Astrocyte (in vitro differentiated cells and primary cell): ENCODE data around the gene CPNE2. TPM values are rescaled to one million over a fixed set of nuclear protein-coding genes. Genes with fewer than 3 reads are reported as not detected.

Source experiments
- DNase-seq: peaks from one replicate; pipeline ENCODE4 v3.0.0-alpha.2; 2010; ENCODE audit warnings: low read depth
- FAIRE-seq: peaks from 2 replicates; lab custom pipeline; 2011; peaks lifted over from hg19 to GRCh38; lab: Jason Lieb, UNC
- H2AFZ ChIP-seq: 2 replicates; pipeline ENCODE4 v1.6.0; 2012; ENCODE audit warnings: low read depth, low read length, inconsistent platforms
- H3K27ac ChIP-seq: 2 replicates; pipeline ENCODE4 v1.5.1; 2011; ENCODE audit warnings: low read depth, low read length, inconsistent platforms
- H3K27me3 ChIP-seq: 2 replicates; pipeline ENCODE4 v1.6.0; 2011; ENCODE audit warnings: low read length, inconsistent platforms; ENCODE audit not compliant: insufficient read depth
- H3K36me3 ChIP-seq: 2 replicates; pipeline ENCODE4 v1.5.1; 2011; ENCODE audit warnings: low read length, inconsistent platforms; ENCODE audit not compliant: insufficient read depth
- H3K4me1 ChIP-seq: 2 replicates; pipeline ENCODE4 v1.5.1; 2011; ENCODE audit warnings: low read length, inconsistent platforms; ENCODE audit not compliant: insufficient read depth
- H3K4me2 ChIP-seq: 2 replicates; pipeline ENCODE4 v1.6.0; 2012; ENCODE audit warnings: low read length, inconsistent platforms
- H3K4me3 ChIP-seq: 2 replicates; pipeline ENCODE4 v1.5.1; 2011; ENCODE audit warnings: low read depth, mild to moderate bottlenecking, low read length, inconsistent platforms; ENCODE audit not compliant: insufficient read depth
- H3K79me2 ChIP-seq: 2 replicates; pipeline ENCODE4 v1.6.0; 2012; ENCODE audit warnings: mild to moderate bottlenecking, low read length, inconsistent platforms; ENCODE audit not compliant: insufficient read depth
- H3K9ac ChIP-seq: 2 replicates; pipeline ENCODE4 v1.6.0; 2012; ENCODE audit warnings: mild to moderate bottlenecking, low read length, inconsistent platforms
- H3K9me3 ChIP-seq: 2 replicates; pipeline ENCODE4 v1.5.1; 2012; ENCODE audit warnings: low read depth, mild to moderate bottlenecking, low read length, inconsistent platforms; ENCODE audit not compliant: insufficient read depth
- H4K20me1 ChIP-seq: 2 replicates; pipeline ENCODE4 v1.6.0; 2012; ENCODE audit warnings: low read length, inconsistent platforms; ENCODE audit not compliant: insufficient read depth
- H3K27ac Mint-ChIP-seq: one replicate; pipeline ENCODE4 v1.8.0; 2021; ENCODE audit warnings: mild to moderate bottlenecking, mixed read lengths; ENCODE audit not compliant: unreplicated experiment
- H3K27me3 Mint-ChIP-seq: one replicate; pipeline ENCODE4 v1.8.0; 2021; ENCODE audit warnings: low read depth, mixed read lengths; ENCODE audit not compliant: unreplicated experiment
- H3K36me3 Mint-ChIP-seq: one replicate; pipeline ENCODE4 v1.8.0; 2021; ENCODE audit warnings: low read depth, mixed read lengths; ENCODE audit not compliant: unreplicated experiment
- H3K4me1 Mint-ChIP-seq: one replicate; pipeline ENCODE4 v1.8.0; 2021; ENCODE audit warnings: low read depth, mixed read lengths; ENCODE audit not compliant: unreplicated experiment
- H3K4me3 Mint-ChIP-seq: one replicate; pipeline ENCODE4 v1.8.0; 2021; ENCODE audit warnings: mild to moderate bottlenecking, moderate library complexity, mixed read lengths; ENCODE audit not compliant: unreplicated experiment
- H3K9me3 Mint-ChIP-seq: one replicate; pipeline ENCODE4 v1.8.0; 2021; ENCODE audit warnings: mild to moderate bottlenecking, mixed read lengths; ENCODE audit not compliant: unreplicated experiment
- EZH2 ChIP-seq: IDR thresholded peaks from 2 replicates; pipeline ENCODE4 v1.6.1; 2012; ENCODE audit warnings: mild to moderate bottlenecking, low read length, inconsistent platforms; ENCODE audit not compliant: insufficient read depth
- total RNA-seq: library from RNA; stranded (reverse); gene quantifications from 2 replicates; pipeline ENCODE4 v1.2.1, GENCODE V29; 2021
- TF ChIP-seq, protein P1 (sequence below): IDR thresholded peaks from 2 replicates; pipeline ENCODE4 v1.5.1; 2011; ENCODE audit warnings: low read depth, mild to moderate bottlenecking, inconsistent platforms, low read length, moderate library complexity; ENCODE audit not compliant: insufficient read depth

CPNE2 gene
- total RNA-seq, 1 donor from 2014 or later: 19.3 TPM

- Mint-ChIP-seq H3K4me1 (peaks cover 10% of the 10 kb centered on the region), H3K9me3 (no peaks in the 10 kb centered on the region), H3K27me3 (no peaks in the 10 kb centered on the region), H3K4me3 (no peak overlapping the region), H3K27ac (no peak overlapping the region), H3K36me3 (no peaks in the 10 kb centered on the region)
- Histone ChIP-seq H3K4me2 (no peak overlapping the region), H3K4me1 (peaks cover 19% of the 10 kb centered on the region), H3K4me3 (no peak overlapping the region), H3K36me3 (no peaks in the 10 kb centered on the region), H3K9me3 (no peaks in the 10 kb centered on the region), H3K27me3 (no peaks in the 10 kb centered on the region), H4K20me1 (peaks cover 35% of the 10 kb centered on the region), H3K79me2 (peaks cover 6% of the 10 kb centered on the region), H2AFZ (no peak overlapping the region), H3K9ac (no peak overlapping the region), H3K27ac (no peak overlapping the region)
- no peak for TF ChIP-seq EZH2
- FAIRE-seq: no peak
- DNase-seq: no peak
Measured at GRCh38 chr16:57110937-57111336, 18.6 kb downstream of the CPNE2 start.

GRCh38 chr16:57111420-57111819 is 19.0 kb downstream of the CPNE2 start:
- H4K20me1 ChIP-seq: peaks cover 31% of the 10 kb centered on the region
- H3K27me3 Mint-ChIP-seq: no peaks in the 10 kb centered on the region
- DNase-seq (no peak), FAIRE-seq (no peak)
- H3K27ac ChIP-seq: no peak overlapping the region
- no peaks in the 10 kb centered on the region for H3K9me3 ChIP-seq
- H3K4me2 ChIP-seq: no peak overlapping the region
- H3K9ac ChIP-seq: no peak overlapping the region
- H3K27me3 ChIP-seq: no peaks in the 10 kb centered on the region
- H3K36me3 ChIP-seq: no peaks in the 10 kb centered on the region
- H3K4me3 Mint-ChIP-seq: no peak overlapping the region
- H3K4me1 ChIP-seq: peaks cover 22% of the 10 kb centered on the region
- peaks cover 10% of the 10 kb centered on the region for H3K4me1 Mint-ChIP-seq
- H3K27ac Mint-ChIP-seq: no peak overlapping the region
- TF ChIP-seq, protein P1, sequence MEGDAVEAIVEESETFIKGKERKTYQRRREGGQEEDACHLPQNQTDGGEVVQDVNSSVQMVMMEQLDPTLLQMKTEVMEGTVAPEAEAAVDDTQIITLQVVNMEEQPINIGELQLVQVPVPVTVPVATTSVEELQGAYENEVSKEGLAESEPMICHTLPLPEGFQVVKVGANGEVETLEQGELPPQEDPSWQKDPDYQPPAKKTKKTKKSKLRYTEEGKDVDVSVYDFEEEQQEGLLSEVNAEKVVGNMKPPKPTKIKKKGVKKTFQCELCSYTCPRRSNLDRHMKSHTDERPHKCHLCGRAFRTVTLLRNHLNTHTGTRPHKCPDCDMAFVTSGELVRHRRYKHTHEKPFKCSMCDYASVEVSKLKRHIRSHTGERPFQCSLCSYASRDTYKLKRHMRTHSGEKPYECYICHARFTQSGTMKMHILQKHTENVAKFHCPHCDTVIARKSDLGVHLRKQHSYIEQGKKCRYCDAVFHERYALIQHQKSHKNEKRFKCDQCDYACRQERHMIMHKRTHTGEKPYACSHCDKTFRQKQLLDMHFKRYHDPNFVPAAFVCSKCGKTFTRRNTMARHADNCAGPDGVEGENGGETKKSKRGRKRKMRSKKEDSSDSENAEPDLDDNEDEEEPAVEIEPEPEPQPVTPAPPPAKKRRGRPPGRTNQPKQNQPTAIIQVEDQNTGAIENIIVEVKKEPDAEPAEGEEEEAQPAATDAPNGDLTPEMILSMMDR: no peak
- no peak for TF ChIP-seq EZH2
- no peaks in the 10 kb centered on the region for H3K9me3 Mint-ChIP-seq
- H3K79me2 ChIP-seq: peaks cover 2% of the 10 kb centered on the region
- no peak overlapping the region for H2AFZ ChIP-seq
- peaks cover 2% of the 10 kb centered on the region for H3K36me3 Mint-ChIP-seq
- no peak overlapping the region for H3K4me3 ChIP-seq

DNA sequence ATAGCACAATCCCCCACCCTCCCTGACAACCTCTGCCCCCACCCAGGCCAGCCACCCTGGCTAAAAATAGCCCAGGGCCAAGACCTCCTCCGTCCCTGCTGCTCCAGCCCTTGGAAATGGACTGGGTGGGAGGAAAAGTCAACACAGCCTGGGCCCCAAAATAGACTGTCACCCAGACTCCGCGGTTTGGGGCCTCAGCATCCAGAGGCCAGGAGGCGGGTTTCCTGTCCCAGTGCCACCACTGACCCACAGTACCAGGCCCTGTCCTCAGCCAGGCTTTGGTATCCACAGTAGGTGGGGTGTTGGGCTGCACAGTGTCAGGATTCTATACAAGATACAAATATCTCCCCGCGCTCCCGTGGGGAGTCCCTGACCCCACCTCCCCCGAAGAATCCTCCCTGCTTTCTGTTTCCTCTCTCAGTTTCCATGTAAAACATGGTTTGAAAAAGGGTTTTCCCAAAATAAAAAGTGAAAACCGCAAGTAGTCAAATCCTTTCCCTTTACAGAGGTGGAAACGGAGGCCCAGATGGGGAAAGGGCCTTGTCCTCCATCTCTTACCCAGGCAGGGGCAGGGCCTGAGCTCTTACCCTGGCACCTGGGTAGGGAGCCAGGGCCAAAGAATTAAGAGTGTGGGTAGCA is 20.1 kb downstream of the CPNE2 start:
- H3K4me1 ChIP-seq: peaks cover 22% of the 10 kb centered on the region
- no peak overlapping the region for H3K4me3 Mint-ChIP-seq
- H3K9ac ChIP-seq: peak overlapping the region; percentile 10
- TF ChIP-seq, protein P1: no peak
- no peak for TF ChIP-seq EZH2
- H3K9me3 Mint-ChIP-seq: no peaks in the 10 kb centered on the region
- peak overlapping the region; percentile 38 for H3K4me2 ChIP-seq
- no peaks in the 10 kb centered on the region for H3K36me3 ChIP-seq
- peaks cover 21% of the 10 kb centered on the region for H4K20me1 ChIP-seq
- H3K79me2 ChIP-seq: no peaks in the 10 kb centered on the region
- no peak overlapping the region for H2AFZ ChIP-seq
- no peak overlapping the region for H3K4me3 ChIP-seq
- H3K27me3 Mint-ChIP-seq: no peaks in the 10 kb centered on the region
- peaks cover 10% of the 10 kb centered on the region for H3K4me1 Mint-ChIP-seq
- FAIRE-seq: no peak
- no peaks in the 10 kb centered on the region for H3K9me3 ChIP-seq
- peak overlapping the region; percentile 47 for H3K27ac Mint-ChIP-seq
- no peak for DNase-seq
- peaks cover 4% of the 10 kb centered on the region for H3K36me3 Mint-ChIP-seq
- H3K27ac ChIP-seq: no peak overlapping the region
- H3K27me3 ChIP-seq: no peaks in the 10 kb centered on the region
